Mesenteric fat pad (tissue), 1 donor: ENCODE results near the gene CST9L. TPM values are rescaled to one million over a fixed set of nuclear protein-coding genes. Genes with fewer than 3 reads are reported as not detected.

Source experiments
- total RNA-seq: library from RNA; stranded (reverse); fragmentation: NEBNext Ultra II Directional; extraction: Animal tissue kit (Norgen Biotek cat#: 25700); gene quantifications from one replicate; pipeline ENCODE4 v1.2.1, GENCODE V29; 2021
- donor health status: DM: yes; HTN: yes; CAD: no.

Gene CST9L
- total RNA-seq, 1 donor from 2014 or later, result not detected

Other genes starting within 250 kb of the CST9L start
- gene NXT1, start 217.7 kb downstream of the CST9L start, total RNA-seq, result 18.8 TPM
- gene GZF1, start 206.3 kb downstream of the CST9L start, total RNA-seq, result 14.6 TPM
- gene NAPB, start 147.0 kb downstream of the CST9L start, total RNA-seq, result 8.4 TPM
- gene CSTL1, start 128.8 kb downstream of the CST9L start, total RNA-seq, result not detected
- gene CST11, start 115.6 kb downstream of the CST9L start, total RNA-seq, result 0.96 TPM
- not detected for gene CST8, start 77.4 kb downstream of the CST9L start, total RNA-seq
- gene CST9, start 37.4 kb upstream of the CST9L start, total RNA-seq, result not detected
- gene CST3, start 69.5 kb upstream of the CST9L start, total RNA-seq, result 1,237 TPM
- gene CST4, start 120.6 kb upstream of the CST9L start, total RNA-seq, result not detected
- not detected for gene CST1, start 182.5 kb upstream of the CST9L start, total RNA-seq